Adrenal gland (tissue), 12 donors: Measurements from ENCODE around the gene RPL28. TPM values are rescaled to one million over a fixed set of nuclear protein-coding genes. Genes with fewer than 3 reads are reported as not detected.

Experiments used
- DNase-seq, 7 donors: peaks; one replicate each; pipeline ENCODE4 v3.0.0-alpha.2; 2019 to 2020
- H3K27ac ChIP-seq, 5 donors: fragments of 200-600 bp; sonication (generic) in 4 of 5; 1 replicate in 3 of 5; 2 replicates in 2 of 5; pipeline versions ENCODE4 v1.5.1 to v1.8.0; 2016 to 2020; ENCODE audit warnings: mild to moderate bottlenecking in 1 of 5
- H3K27me3 ChIP-seq: fragments of 200-600 bp; 2 replicates; pipeline ENCODE4 v1.8.0; 2021
- H3K36me3 ChIP-seq, 2 donors: fragments of 200-600 bp; replicated peaks in 1 of 2; 1 replicate in 1 of 2; 2 replicates in 1 of 2; pipeline versions ENCODE4 v1.5.1 to v1.8.0; 2018 to 2022
- H3K4me1 ChIP-seq, 2 donors: fragments of 200-600 bp; replicated peaks in 1 of 2; 1 replicate in 1 of 2; 2 replicates in 1 of 2; pipeline versions ENCODE4 v1.5.1 to v1.8.0; 2018 to 2021
- H3K4me3 ChIP-seq, 4 donors: fragments of 200-600 bp; sonication (generic) in 3 of 4; one replicate each; pipeline ENCODE4 v1.5.1; 2016 to 2018
- H3K9me3 ChIP-seq, 3 donors: fragments of 200-600 bp; sonication (generic) in 1 of 3; replicated peaks in 1 of 3; 1 replicate in 2 of 3; 2 replicates in 1 of 3; pipeline versions ENCODE4 v1.5.1 to v1.8.0; 2016 to 2021
- POLR2A ChIP-seq, 2 donors: fragments of 450-650 bp; IDR thresholded peaks; one replicate each; pipeline ENCODE4 v1.6.1; 2017; ENCODE audit warnings: antibody characterized with exemption in 2 of 2, mild to moderate bottlenecking in 2 of 2, moderate library complexity in 1 of 2
- WGBS, 4 donors: extraction: QIAGEN DNeasy Blood & Tissue Kit in 2 of 4; methylation state at CpG; one replicate each; pipeline versions ENCODE4 v1.1.5 to v1.1.7; 2013 to 2017; 5-methylcytosine and 5-hydroxymethylcytosine counted together
- intact Hi-C, 2 donors: fragments of 100-400 bp; cut with DNase I; formaldehyde crosslinking; loops; one replicate each; pipeline versions ENCODE4 v1.14.1 to v1.15.0; 2022 to 2023
- polyA plus RNA-seq, 3 donors: library from polyadenylated mRNA; stranded (reverse); fragments of 200-250 nt in 2 of 3; fragments of 350-450 nt in 1 of 3; fragmentation: Illumina TruSeq in 1 of 3; extraction: RNeasy Lipid Tissue Mini Kit (QIAGEN cat#74804) in 1 of 3; gene quantifications; one replicate each; pipeline ENCODE4 v1.2.3, GENCODE V29; 2013 to 2014
- total RNA-seq, 9 donors: library from RNA; depleted of rRNA in 4 of 9; stranded (reverse); fragments of >200 nt in 4 of 9; fragments of 120-200 nt in 1 of 9; fragmentation: NEBNext Ultra II Directional in 1 of 9; extraction: Animal tissue kit (Norgen Biotek cat#: 25700) in 1 of 9; gene quantifications; one replicate each; pipeline versions ENCODE4 v1.1.0 to v1.2.4, GENCODE V29; 2013 to 2023
- TF ChIP-seq, protein P1 (sequence below), 6 experiments: fragments of 450-650 bp in 4 of 6; fragments of 200-600 bp in 2 of 6; sonication (generic) in 1 of 6; IDR thresholded peaks; 1 replicate in 5 of 6; 2 replicates in 1 of 6; pipeline versions ENCODE4 v1.5.1 to v1.8.0; 2016 to 2021; ENCODE audit warnings: antibody characterized with exemption in 6 of 6, mild to moderate bottlenecking in 2 of 6, moderate library complexity in 1 of 6
- donor health status: healthy with polysubstance abuse.
- donor health status: Bipolar disorder and iron deficiency.
- donor health status: DM: yes; HTN: yes; CAD: no.
- donor health status: DM: no; HTN: no; CAD: no.
- donor health status: DM: no; HTN: no; CAD: no.
- donor health status: DM: yes; HTN: yes; CAD: no.

Gene RPL28
- total and polyA plus RNA-seq, 12 donors: 194 to 2,804 (median 1,045) TPM

DNA sequence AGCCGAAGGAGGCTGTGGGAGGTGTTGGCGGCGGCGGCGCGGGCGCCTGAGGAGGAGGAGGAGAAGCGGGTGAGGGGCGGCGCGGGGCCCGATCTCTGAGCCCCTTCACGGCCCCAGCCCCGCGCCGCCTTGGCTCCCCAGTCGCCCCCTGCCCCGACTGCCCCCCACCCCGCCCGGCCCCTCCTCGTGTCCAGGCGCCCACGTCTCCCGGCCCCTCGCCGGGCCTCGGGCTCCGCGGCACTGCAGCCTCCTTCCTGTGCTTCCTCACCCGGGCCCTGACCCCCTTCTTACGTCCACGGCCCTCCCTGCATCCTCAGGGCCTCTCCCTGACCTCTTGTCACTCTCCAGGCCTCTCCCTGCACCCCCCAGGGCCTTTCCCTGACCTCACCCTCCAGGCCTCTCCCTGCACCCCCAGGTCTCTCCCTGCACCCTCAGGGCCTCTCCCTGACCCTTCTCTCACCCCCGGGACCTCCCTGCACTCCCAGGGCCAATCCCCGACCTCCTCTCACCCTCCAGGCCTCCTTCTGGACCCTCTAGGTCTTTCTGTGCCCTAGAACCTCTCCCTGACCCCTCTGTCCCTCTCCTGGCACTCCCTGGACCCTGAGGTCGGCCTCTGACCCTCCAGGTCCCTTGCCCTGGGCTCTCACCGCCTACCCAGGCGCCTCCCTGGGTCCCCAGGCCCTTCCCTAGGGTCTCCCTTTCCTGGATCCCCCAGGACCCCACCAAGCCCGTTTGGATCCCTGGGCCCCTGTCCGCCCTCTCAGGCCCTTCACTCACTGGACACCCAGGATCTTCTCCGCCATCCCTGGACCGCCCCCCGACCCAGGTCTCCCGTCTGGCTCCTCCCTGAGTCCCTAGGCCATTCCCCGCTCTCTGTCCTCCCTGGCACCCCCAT is 45.6 kb upstream of the RPL28 start:
- Histone ChIP-seq H3K4me1 (peaks cover 14 to 15% of the 10 kb centered on the region in 2 donors), H3K27me3 (no peaks in the 10 kb centered on the region), H3K4me3 (peak overlapping the region; percentile 54 to 83 (median 68)), H3K9me3 (no peaks in the 10 kb centered on the region), H3K27ac (peak overlapping the region in 4 of 5 donors; percentile 65 to 92 (median 73)), H3K36me3 (peaks cover 0 to 21% of the 10 kb centered on the region in 2 donors)
- TF ChIP-seq, protein P1, sequence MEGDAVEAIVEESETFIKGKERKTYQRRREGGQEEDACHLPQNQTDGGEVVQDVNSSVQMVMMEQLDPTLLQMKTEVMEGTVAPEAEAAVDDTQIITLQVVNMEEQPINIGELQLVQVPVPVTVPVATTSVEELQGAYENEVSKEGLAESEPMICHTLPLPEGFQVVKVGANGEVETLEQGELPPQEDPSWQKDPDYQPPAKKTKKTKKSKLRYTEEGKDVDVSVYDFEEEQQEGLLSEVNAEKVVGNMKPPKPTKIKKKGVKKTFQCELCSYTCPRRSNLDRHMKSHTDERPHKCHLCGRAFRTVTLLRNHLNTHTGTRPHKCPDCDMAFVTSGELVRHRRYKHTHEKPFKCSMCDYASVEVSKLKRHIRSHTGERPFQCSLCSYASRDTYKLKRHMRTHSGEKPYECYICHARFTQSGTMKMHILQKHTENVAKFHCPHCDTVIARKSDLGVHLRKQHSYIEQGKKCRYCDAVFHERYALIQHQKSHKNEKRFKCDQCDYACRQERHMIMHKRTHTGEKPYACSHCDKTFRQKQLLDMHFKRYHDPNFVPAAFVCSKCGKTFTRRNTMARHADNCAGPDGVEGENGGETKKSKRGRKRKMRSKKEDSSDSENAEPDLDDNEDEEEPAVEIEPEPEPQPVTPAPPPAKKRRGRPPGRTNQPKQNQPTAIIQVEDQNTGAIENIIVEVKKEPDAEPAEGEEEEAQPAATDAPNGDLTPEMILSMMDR (IDR thresholded peaks at IDR 0.05): no peak
- TF ChIP-seq POLR2A (IDR thresholded peaks at IDR 0.05): peak in 1 of 2 donors; percentile 89
- intact Hi-C loops: no loop called here
- 5 to 9% (median 5%) methylated on average over 15 to 41 of the region's 44 CpGs for WGBS, 4 donors
- peak in 5 of 7 donors; percentile 34 to 63 (median 53) for DNase-seq

DNA sequence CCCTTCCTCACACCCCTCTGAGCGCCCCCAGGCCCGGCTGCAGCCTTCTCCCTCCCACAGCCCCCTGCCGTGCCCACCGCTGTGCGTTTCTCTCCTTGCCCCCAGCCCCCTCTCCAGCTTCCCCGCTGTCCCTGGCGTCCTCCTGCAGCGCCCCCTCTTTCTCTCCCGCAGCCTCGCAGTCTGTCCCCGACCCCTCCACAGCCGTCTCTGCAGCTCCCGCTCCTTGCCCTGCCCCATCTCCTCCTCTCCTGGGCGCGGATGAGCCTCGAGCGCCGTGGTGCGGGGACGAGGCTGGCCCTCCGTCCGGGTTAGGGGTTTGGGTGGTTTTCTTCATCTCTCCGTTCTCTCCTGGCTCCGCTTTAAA is 45.0 kb upstream of the RPL28 start:
- Histone ChIP-seq H3K36me3 (peaks cover 0 to 21% of the 10 kb centered on the region in 2 donors), H3K27ac (no peak overlapping the region), H3K4me1 (peaks cover 14 to 15% of the 10 kb centered on the region in 2 donors), H3K27me3 (no peaks in the 10 kb centered on the region), H3K4me3 (peak overlapping the region; percentile 54 to 83 (median 68)), H3K9me3 (no peaks in the 10 kb centered on the region)
- TF ChIP-seq POLR2A (IDR thresholded peaks at IDR 0.05): no peak
- TF ChIP-seq, protein P1 (IDR thresholded peaks at IDR 0.05): no peak
- intact Hi-C loops: no loop called here
- DNase-seq: peak in 2 of 7 donors; percentile 15 to 36
- 1 to 4% (median 2%) methylated on average over 12 to 24 of the region's 24 CpGs for WGBS, 4 donors

DNA sequence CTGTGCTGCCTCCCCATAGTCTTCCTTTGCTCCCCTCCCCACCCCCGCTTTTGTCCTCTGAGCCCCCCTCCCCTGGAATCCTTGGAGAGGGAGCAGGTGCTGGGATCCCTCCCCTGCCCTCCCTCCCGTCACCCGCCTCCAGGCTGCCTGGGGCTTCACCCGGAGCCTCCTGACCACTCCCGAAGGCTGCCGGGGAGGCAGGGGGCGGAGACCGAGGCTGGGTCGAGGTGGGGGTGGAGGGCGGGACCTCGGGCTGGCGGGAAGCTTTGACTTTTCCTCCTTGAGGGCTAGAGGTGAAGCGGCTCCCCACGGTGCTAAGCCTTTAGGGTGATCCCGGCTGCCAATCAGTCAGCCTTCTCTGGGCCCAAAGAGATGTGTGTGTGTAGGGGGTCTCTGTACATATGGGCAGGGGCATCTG is 44.6 kb upstream of the RPL28 start:
- H3K27ac ChIP-seq: no peak overlapping the region
- H3K4me3 ChIP-seq: peak overlapping the region in 2 of 4 donors; percentile 66 to 70
- intact Hi-C loops: no loop called here
- DNase-seq: peak; percentile 70 to 86 (median 81)
- no peaks in the 10 kb centered on the region for H3K27me3 ChIP-seq
- WGBS, 4 donors: 0 to 5% (median 2%) methylated on average over 3 to 15 of the region's 15 CpGs
- no peaks in the 10 kb centered on the region for H3K9me3 ChIP-seq
- TF ChIP-seq, protein P1 (IDR thresholded peaks at IDR 0.05): no peak
- TF ChIP-seq POLR2A (IDR thresholded peaks at IDR 0.05): no peak
- peaks cover 0 to 21% of the 10 kb centered on the region in 2 donors for H3K36me3 ChIP-seq
- H3K4me1 ChIP-seq: peaks cover 14 to 15% of the 10 kb centered on the region in 2 donors

DNA sequence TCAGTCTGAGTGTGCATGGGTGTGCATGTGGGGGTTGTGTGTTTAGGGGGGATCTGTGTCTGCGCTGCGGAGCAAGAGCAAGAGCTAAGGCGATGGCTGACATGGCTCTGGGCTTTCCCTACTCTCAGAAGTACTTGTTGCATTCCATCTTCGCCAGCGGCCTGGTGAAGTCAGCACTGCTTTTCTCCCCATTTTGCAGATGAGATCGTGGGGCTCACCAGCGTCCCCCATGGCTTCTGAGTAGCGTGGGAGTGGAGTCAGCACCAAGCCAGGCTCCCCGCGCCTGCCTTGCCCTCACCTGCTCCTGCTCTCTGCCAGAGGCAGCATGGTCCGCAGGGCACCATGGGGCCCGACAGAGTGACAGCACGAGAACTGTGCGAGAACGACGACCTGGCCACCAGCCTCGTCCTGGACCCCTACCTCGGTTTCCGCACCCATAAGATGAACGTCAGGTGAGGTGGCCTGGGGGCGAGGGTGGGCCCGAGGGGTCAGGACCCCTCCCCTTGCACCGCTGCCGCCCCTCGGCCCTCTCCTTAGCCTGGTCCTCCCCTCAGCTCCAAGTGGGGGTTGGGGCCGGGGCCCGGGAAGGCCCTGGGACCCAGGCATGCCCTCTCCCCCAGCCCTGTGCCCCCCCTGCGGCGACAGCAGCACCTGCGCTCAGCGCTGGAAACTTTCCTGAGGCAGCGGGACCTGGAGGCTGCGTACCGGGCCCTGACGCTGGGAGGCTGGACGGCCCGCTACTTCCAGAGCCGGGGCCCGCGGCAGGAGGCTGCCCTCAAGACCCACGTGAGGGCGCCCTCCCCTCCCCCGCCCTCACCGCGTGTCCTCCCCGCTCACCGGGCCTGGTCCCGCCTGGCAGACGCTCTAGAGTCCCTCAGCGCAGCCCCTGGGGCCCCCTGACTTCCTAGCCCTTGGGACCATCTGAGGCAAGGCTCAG is 43.9 kb upstream of the RPL28 start:
- peak overlapping the region in 1 of 4 donors; percentile 66 for H3K4me3 ChIP-seq
- no peak for DNase-seq
- intact Hi-C loops: no loop called here
- TF ChIP-seq, protein P1 (IDR thresholded peaks at IDR 0.05): no peak
- no peak for TF ChIP-seq POLR2A (IDR thresholded peaks at IDR 0.05)
- H3K27ac ChIP-seq: no peak overlapping the region
- H3K27me3 ChIP-seq: no peaks in the 10 kb centered on the region
- peaks cover 0 to 21% of the 10 kb centered on the region in 2 donors for H3K36me3 ChIP-seq
- no peaks in the 10 kb centered on the region for H3K9me3 ChIP-seq
- WGBS, 4 donors: 77 to 93% (median 87%) methylated on average over 16 to 50 of the region's 50 CpGs
- peaks cover 14 to 15% of the 10 kb centered on the region in 2 donors for H3K4me1 ChIP-seq
